DMS53 (cell line): ENCODE data around the gene TNFRSF4.
A peak's percentile ranks its signal among the peaks of the same experiment; 100 is the strongest.

Experiments used
- DNase-seq: peaks from one replicate; lab custom pipeline; 2025; lab: John Stamatoyannopoulos, UW

The TNFRSF4 gene

GRCh38 chr1:1232796-1233566 is 19.0 kb upstream of the TNFRSF4 start:
- no peak for DNase-seq

- no peak for DNase-seq
These were observed 18.3 kb upstream of the TNFRSF4 start, which contains the start of gene B3GALT6 for GRCh38 chr1:1232208-1232795. Gene B3GALT6, plus strand, starts transcription at chr1:1232237. Its CDS starts 42 bp downstream, at chr1:1232279.

GRCh38 chr1:1231400-1232207 is 17.7 kb upstream of the TNFRSF4 start, which contains the start of gene SDF4:
Gene SDF4, minus strand, starts transcription at chr1:1232001. Its CDS starts 3,229 bp downstream, at chr1:1228772.
- peak; percentile 99 for DNase-seq

GRCh38 chr1:1230656-1231399 is 16.9 kb upstream of the TNFRSF4 start:
- peak; percentile 62 for DNase-seq

- no peak for DNase-seq
These were observed 15.8 kb upstream of the TNFRSF4 start for GRCh38 chr1:1229770-1230169.

- no peak for DNase-seq
These were observed 14.8 kb upstream of the TNFRSF4 start for GRCh38 chr1:1228596-1229321.

- DNase-seq = no peak
These were observed 14.2 kb upstream of the TNFRSF4 start for GRCh38 chr1:1228187-1228586.

- no peak for DNase-seq
These were observed 13.4 kb upstream of the TNFRSF4 start for GRCh38 chr1:1227386-1227785.

- DNase-seq = no peak
These were observed 12.8 kb upstream of the TNFRSF4 start for GRCh38 chr1:1226566-1227362.

- no peak for DNase-seq
These were observed 12.0 kb upstream of the TNFRSF4 start for GRCh38 chr1:1225913-1226312.

GRCh38 chr1:1225238-1225845 is 11.4 kb upstream of the TNFRSF4 start:
- DNase-seq = no peak

GRCh38 chr1:1223891-1224290 is 9.9 kb upstream of the TNFRSF4 start:
- DNase-seq = no peak

GRCh38 chr1:1223321-1223720 is 9.4 kb upstream of the TNFRSF4 start:
- no peak for DNase-seq

- DNase-seq = no peak
These were observed 8.7 kb upstream of the TNFRSF4 start for GRCh38 chr1:1222575-1223225.

GRCh38 chr1:1221887-1222574 is 8.1 kb upstream of the TNFRSF4 start:
- no peak for DNase-seq

GRCh38 chr1:1220197-1220596 is 6.2 kb upstream of the TNFRSF4 start:
- no peak for DNase-seq

- DNase-seq = no peak
These were observed 5.4 kb upstream of the TNFRSF4 start for GRCh38 chr1:1219341-1219740.

GRCh38 chr1:1218524-1219200 is 4.7 kb upstream of the TNFRSF4 start:
- no peak for DNase-seq
